ENCODE data around the gene MRPL58.

The MRPL58 gene

GRCh38 chr17:74963656-74964055, 48.8 kb upstream of the MRPL58 start:
- POLR2A ChIA-PET = interaction anchor here (1.4 kb wide), 1 partner anchor 49 kb away, joined by 5 read pairs; the partner anchor contains the start of gene MRPL58
- peaks cover 0 to 12% of the 10 kb centered on the region in 2 experiments; a peak in 2 of 3 replicates for H3K36me3 ChIP-seq (ENCODE audit: control insufficient read depth in 2 of 2, insufficient read depth in 1 of 2, low read length in 2 of 2)
- CTCF ChIA-PET = interaction anchor here (0.6 to 3.6 kb wide), 8 partner anchors 9 to 238 kb away, joined by 3 to 62 read pairs (median 6); partner anchors contain the start of genes HID1 and MRPL58

DNA sequence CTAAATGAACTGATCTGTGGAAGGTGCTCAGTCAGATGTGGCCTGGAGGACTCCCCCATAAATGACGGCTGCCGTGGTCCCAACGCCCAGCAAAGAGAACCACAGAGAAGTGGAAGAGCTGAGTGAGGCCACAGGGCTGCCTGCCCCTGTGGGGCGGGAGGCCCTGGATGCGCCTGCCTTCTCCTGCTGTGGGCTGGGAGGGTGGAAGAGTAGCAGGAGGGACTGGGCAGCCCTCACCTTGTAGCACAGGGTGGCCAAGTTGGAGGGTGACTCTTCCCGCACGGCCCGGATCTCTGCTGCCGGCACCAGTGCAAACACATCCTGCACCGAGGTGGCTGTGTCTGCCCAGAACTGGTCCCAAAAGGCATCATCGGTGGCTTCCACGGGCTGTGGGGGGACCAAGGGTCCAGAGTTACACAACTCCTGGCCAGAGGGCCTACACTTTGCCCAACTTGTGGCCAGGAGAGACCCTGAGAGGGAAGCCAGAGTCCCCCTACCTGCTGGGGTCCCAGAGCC, 48.2 kb upstream of the MRPL58 start:
- no peaks in the 10 kb centered on the region for H3K4me1 ChIP-seq (ENCODE audit: control insufficient read depth, insufficient read depth, low read length)
- H3K36me3 ChIP-seq (ENCODE audit: control insufficient read depth in 2 of 2, insufficient read depth in 1 of 2, low read length in 2 of 2) = peaks cover 0 to 12% of the 10 kb centered on the region in 2 experiments; a peak in 2 of 3 replicates
- H3K9me3 ChIP-seq (ENCODE audit: control insufficient read depth, insufficient read depth, low read depth, low read length) = no peaks in the 10 kb centered on the region
- ChIA-PET POLR2A (interaction anchor here (1.4 kb wide), 1 partner anchor 48 kb away, joined by 5 read pairs; the partner anchor contains the start of gene MRPL58), CTCF (interaction anchor here (0.6 to 1.4 kb wide), 6 partner anchors 9 to 238 kb away, joined by 3 to 10 read pairs (median 4); partner anchors contain the start of gene HID1)
- no peak for TF ChIP-seq ZNF19 (tag by site-specific recombination; IDR thresholded peaks at IDR 0.05; ENCODE audit: low read depth)
- no peak for TF ChIP-seq ZNF600 (tag by site-specific recombination; IDR thresholded peaks at IDR 0.05)
- TF ChIP-seq ZBTB26 (tag by site-specific recombination; optimal IDR thresholded peaks at IDR 0.05) = no peak
- no peak for TF ChIP-seq BCL11B (tag by site-specific recombination; IDR thresholded peaks at IDR 0.05; ENCODE audit: low read depth)
- TF ChIP-seq ZBTB21 (tag by site-specific recombination; IDR thresholded peaks at IDR 0.05) = no peak
- TF ChIP-seq ZNF155 (tag by site-specific recombination; IDR thresholded peaks at IDR 0.05) = no peak
- TF ChIP-seq ZNF555 (tag by site-specific recombination; conservative IDR thresholded peaks at IDR 0.05) = no peak
- TF ChIP-seq ZNF433 (tag by site-specific recombination; IDR thresholded peaks at IDR 0.05; ENCODE audit: low read depth) = no peak
- no peak for TF ChIP-seq HOXC10 (CRISPR knock-in tag; IDR thresholded peaks at IDR 0.05)
- no peak for TF ChIP-seq ZNF610 (tag by site-specific recombination; IDR thresholded peaks at IDR 0.05; ENCODE audit: borderline replicate concordance)
- TF ChIP-seq ZNF394 (tag by site-specific recombination; IDR thresholded peaks at IDR 0.05; ENCODE audit: borderline replicate concordance) = no peak
- no peak for TF ChIP-seq ZNF777 (tag by site-specific recombination; IDR thresholded peaks at IDR 0.05; ENCODE audit: borderline replicate concordance)
- no peak overlapping the region for H3K27ac ChIP-seq (ENCODE audit: extremely low read depth, low read depth, low read length)
- no peak overlapping the region for H3K4me3 ChIP-seq (ENCODE audit: low read depth, low read length)

More at GRCh38 chr17:74963656-74964055, 48.8 kb upstream of the MRPL58 start:
- Histone ChIP-seq H3K4me3 (ENCODE audit: low read depth, low read length) (no peak overlapping the region), H3K4me1 (ENCODE audit: control insufficient read depth, insufficient read depth, low read length) (no peaks in the 10 kb centered on the region), H3K9me3 (ENCODE audit: control insufficient read depth, insufficient read depth, low read depth, low read length) (no peaks in the 10 kb centered on the region), H3K27ac (ENCODE audit: extremely low read depth, low read depth, low read length) (no peak overlapping the region)
- TF ChIP-seq ZNF184 (tag by site-specific recombination; IDR thresholded peaks at IDR 0.05) (no peak), ZNF530 (tag by site-specific recombination; IDR thresholded peaks at IDR 0.05; ENCODE audit: low read depth) (no peak), BCL11A (tag by site-specific recombination; IDR thresholded peaks at IDR 0.05; ENCODE audit: low read depth) (no peak), SCRT1 (tag by site-specific recombination; IDR thresholded peaks at IDR 0.05; ENCODE audit: borderline replicate concordance) (no peak), ZNF837 (tag by site-specific recombination; IDR thresholded peaks at IDR 0.05) (no peak)
- TF ChIP-seq, protein P1, sequence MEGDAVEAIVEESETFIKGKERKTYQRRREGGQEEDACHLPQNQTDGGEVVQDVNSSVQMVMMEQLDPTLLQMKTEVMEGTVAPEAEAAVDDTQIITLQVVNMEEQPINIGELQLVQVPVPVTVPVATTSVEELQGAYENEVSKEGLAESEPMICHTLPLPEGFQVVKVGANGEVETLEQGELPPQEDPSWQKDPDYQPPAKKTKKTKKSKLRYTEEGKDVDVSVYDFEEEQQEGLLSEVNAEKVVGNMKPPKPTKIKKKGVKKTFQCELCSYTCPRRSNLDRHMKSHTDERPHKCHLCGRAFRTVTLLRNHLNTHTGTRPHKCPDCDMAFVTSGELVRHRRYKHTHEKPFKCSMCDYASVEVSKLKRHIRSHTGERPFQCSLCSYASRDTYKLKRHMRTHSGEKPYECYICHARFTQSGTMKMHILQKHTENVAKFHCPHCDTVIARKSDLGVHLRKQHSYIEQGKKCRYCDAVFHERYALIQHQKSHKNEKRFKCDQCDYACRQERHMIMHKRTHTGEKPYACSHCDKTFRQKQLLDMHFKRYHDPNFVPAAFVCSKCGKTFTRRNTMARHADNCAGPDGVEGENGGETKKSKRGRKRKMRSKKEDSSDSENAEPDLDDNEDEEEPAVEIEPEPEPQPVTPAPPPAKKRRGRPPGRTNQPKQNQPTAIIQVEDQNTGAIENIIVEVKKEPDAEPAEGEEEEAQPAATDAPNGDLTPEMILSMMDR (tag by site-specific recombination; IDR thresholded peaks at IDR 0.05) = peak; percentile 37; the same call in 1 of the 2 replicates

GRCh38 chr17:74964988-74965622, 47.4 kb upstream of the MRPL58 start:
- H3K27ac ChIP-seq (ENCODE audit: extremely low read depth, low read depth, low read length) = no peak overlapping the region
- CTCF ChIA-PET = no interaction called here
- POLR2A ChIA-PET = no interaction called here
- H3K36me3 ChIP-seq (ENCODE audit: control insufficient read depth in 2 of 2, insufficient read depth in 1 of 2, low read length in 2 of 2) = peaks cover 0 to 8% of the 10 kb centered on the region in 2 experiments; a peak in 2 of 3 replicates
- H3K4me3 ChIP-seq (ENCODE audit: low read depth, low read length) = no peak overlapping the region
- H3K4me1 ChIP-seq (ENCODE audit: control insufficient read depth, insufficient read depth, low read length) = no peaks in the 10 kb centered on the region
- H3K9me3 ChIP-seq (ENCODE audit: control insufficient read depth, insufficient read depth, low read depth, low read length) = no peaks in the 10 kb centered on the region
- no peak for TF ChIP-seq PATZ1 (tag by site-specific recombination; IDR thresholded peaks at IDR 0.05)
- 0 out of 2 replicates have a peak, but pooled peaks have one; percentile 22 for TF ChIP-seq ZNF366 (tag by site-specific recombination; conservative IDR thresholded peaks at IDR 0.05)
- no peak for TF ChIP-seq ZNF670 (tag by site-specific recombination; IDR thresholded peaks at IDR 0.05; ENCODE audit: low read depth)
- TF ChIP-seq ZFP41 (tag by site-specific recombination; IDR thresholded peaks at IDR 0.05; ENCODE audit: borderline replicate concordance) = no peak
- no peak for TF ChIP-seq ZNF37A (tag by site-specific recombination; IDR thresholded peaks at IDR 0.05)
- TF ChIP-seq ZNF274 (IDR thresholded peaks at IDR 0.05; ENCODE audit: low read length) = no peak
- no peak for TF ChIP-seq ZNF274 (tag by site-specific recombination; IDR thresholded peaks at IDR 0.05; ENCODE audit: borderline replicate concordance)
- no peak for TF ChIP-seq FEZF1 (tag by site-specific recombination; IDR thresholded peaks at IDR 0.05)
- no peak for TF ChIP-seq ZNF529 (tag by site-specific recombination; IDR thresholded peaks at IDR 0.05; ENCODE audit: insufficient replicate concordance)
- TF ChIP-seq ZNF600 (tag by site-specific recombination; IDR thresholded peaks at IDR 0.05) = no peak
